ENCODE data around the gene PACRG.
"Not testable (repeated sequence)": the region's sequence is repeated elsewhere in the genome, so short reads cannot be mapped to it uniquely, and the experiment has no call there.

Gene PACRG

DNA sequence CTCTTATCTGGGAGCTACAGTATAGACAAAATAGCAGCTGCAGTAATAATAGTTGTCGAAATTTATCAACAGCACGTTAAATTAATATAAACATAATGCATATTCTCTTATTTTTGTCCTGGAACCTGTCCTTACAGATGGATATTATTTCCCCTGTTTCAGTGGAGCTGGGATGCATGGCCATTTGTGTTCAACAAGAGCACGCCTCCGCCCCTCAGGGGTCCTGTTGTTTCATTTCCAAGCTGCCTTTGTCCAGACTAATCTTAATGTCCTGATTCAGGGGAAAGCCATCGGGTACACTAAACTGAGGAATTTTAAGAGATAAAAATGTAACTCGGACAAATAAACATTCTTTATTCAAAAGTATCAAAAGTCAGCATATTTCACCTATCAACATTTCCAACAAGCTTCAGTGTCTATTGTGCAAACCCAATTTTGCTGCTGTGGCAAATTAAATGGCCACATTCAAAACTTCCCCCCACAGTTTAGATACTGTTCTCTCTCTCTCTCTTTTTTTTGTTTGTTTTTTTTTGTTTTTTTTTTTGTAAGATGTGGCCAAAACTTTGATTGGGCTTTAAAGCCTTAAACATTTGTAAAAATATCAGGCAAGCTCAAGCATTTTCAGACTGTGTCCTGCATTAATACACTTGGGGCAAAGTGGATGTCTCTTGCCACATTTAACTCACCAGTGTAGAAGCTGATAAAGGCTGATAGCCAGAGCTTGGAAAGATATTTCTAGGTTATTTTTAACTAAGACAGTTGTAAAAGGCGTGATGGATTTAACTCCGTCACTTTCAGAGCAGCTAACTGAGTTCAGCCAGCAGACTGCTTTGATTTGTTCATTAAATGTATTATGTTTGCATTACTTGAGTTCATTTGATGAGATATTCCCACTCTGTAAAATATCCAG lies 574.2 kb downstream of the PACRG start:
- no peak for DNase-seq

- DNase-seq, result no peak
Measured at GRCh38 chr6:163302747-163303146, 575.0 kb downstream of the PACRG start.

- no peak for DNase-seq
Measured at GRCh38 chr6:163306000-163306399, 578.2 kb downstream of the PACRG start.

DNA sequence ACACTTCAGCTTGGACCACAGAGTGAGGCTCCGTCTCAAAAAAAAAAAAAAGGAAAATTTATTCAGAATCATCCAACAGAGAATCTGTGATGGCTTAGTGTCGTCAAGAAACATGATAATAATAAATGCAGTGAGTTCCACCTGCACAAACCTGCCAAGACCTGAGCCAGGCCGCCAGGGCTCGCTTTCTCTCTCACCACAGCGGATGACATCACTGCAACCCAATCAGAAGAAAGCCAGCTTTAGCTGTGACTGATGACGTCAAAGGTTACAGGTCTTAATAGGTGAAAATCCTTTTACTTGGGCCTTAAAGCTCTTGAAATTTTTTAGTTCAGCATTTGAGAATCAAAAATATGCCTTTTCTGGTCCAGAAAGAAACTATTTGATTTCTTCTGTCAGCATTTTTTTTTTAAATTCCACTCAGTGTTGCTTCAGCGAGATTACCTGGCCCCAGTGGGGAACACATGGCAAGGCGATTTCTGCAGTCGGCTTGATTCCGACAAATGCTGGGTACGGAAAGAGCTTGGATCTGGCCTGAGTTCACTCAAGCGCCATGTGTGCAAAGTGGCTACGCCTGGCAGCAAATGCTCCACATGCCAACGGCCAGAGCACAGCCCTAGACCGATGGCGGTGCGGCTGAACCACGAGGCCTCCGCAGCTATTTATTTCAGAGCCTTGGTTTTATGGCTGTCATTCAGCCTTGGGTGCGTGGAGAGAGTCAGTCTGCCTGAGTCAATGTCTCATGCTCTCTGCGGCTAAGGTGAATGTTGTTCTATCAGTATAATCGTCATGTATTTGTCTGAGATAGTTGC lies 581.1 kb downstream of the PACRG start:
- DNase-seq, result no peak

GRCh38 chr6:163309491-163310026 lies 581.8 kb downstream of the PACRG start:
- no peak for DNase-seq

- DNase-seq, result no peak
Measured at GRCh38 chr6:163310096-163310972, 582.6 kb downstream of the PACRG start.

DNA sequence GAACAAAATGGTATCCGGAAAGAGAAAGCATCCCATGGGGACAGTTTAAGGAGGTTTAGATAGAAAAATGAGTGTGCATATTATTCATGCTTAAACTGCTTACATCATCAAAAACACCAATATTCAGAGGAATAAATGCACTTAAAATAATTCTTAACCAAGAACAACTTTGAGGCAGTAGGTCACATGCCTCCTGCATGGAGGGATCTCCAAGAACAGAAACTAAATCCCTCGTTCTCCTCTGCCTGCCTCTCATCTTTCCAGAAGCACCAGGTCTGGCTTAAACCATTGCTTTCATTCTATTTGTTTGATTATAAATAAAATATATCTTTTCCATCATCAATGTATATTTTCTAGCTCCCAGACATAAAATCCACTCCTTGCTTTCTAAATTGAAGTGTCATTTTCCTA lies 583.2 kb downstream of the PACRG start:
- DNase-seq, result no peak

GRCh38 chr6:163311830-163312229 lies 584.1 kb downstream of the PACRG start:
- DNase-seq, result no peak

DNA sequence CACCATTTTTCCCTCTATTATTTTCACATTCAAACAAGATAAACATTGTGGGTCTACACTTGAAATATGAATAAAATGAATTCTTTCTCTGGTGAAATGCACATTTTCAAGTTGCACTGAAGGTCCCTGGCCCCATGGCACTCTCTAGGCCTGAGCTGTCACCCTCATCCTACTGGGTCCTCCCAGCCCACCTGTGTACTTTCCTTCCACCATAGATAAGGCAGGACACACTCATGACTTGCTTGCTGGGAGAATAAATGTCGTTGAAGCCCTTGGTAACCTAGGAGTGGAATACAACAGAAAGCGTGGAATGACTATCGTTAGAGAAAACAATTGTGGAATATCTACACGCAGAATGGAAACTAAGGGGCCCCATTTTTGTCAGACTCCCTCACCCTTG lies 585.8 kb downstream of the PACRG start:
- DNase-seq, result no peak

- DNase-seq, result no peak
Measured at GRCh38 chr6:163313981-163314380, 586.2 kb downstream of the PACRG start.

DNA sequence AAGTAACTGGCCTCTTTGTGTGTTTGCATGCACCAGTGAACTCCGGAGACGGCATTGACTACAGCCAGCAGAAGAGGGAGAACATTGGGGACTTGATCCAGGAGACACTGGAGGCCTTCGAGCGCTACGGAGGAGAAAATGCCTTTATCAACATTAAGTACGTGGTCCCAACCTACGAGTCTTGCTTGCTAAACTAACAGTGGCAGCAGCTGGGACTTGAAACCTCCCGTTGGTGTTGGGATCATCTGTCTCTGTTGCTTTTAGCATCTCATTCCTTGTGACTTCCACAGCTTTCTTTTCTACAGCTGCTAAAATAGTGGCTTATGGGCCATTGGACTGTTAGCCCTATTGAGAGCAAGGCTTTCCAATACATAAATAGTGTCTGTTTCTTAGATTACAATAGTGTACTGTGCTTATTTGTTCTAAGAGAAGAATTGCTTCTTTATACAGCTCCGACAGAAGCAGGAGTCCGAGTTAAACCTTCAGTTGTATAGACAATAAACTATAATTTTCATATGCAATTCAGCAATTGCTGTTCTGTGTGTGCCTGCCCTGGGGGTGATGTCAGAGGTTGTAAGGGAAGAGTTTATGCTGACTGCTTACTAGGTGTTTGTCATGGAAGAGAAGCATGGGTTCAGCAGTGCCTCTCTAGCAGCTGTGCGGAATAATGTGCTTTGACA lies 587.2 kb downstream of the PACRG start:
- no peak for DNase-seq

DNA sequence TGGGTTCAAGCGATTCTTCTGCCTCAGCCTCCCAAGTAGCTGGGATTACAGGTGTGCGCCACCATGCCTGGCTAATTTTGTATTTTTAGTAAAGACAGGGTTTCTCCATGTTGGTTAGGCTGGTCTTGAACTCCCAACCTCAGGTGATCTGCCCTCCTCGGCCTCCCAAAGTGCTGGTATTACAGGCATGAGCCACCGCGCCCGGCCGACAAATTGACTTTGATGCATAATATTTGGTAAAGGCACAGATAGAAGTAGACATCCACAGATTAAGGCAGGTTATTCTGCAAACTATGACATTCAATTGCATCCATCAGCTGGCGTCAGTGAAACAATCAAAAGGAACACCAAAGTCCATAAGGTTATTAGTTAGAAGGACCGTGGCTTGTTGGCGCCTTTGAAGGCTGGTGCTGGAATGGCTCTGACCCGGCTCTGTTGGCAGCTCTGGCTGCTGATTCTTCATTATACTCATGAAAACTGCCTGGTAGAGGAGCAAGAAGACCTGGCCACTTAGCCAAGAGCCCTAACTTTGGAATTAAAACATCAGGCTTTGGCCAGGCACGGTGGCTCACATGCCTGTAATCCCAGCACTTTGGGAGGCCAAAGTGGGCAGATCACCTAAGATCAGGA lies 589.2 kb downstream of the PACRG start:
- not testable (repeated sequence) for DNase-seq

DNA sequence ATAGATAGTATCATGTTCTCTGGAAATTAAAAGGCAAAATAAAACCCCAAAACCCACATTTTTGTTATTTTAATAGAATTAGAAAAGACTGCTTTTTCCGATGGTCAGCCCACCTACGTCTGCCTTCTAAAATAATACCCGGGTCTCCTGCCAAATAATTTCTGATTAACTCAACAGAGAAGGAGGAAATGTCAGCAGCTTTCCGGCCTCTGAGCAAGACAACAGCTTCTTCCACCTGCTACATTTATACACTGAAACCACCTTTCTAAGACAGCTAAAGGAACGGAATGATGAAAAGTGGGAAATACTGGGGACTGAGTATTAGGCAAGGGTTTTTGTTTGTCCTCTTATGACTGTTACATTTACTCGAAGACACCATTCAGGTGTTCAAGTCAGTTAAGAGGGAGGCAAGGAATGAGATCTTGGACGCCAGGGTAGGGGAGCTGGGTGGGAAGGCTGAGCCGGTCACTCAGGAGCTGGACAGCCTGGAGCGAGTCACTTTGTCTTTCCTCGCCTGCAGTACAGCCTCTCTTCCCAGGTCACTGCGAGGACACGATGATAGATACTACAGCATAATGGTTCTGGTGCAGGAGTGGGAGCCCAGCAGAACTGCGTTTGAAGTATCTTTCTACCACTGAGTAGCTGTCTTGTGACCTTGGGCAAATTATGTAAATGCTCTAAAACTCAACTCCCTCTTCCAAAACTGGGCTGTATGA lies 590.5 kb downstream of the PACRG start:
- no peak for DNase-seq

DNA sequence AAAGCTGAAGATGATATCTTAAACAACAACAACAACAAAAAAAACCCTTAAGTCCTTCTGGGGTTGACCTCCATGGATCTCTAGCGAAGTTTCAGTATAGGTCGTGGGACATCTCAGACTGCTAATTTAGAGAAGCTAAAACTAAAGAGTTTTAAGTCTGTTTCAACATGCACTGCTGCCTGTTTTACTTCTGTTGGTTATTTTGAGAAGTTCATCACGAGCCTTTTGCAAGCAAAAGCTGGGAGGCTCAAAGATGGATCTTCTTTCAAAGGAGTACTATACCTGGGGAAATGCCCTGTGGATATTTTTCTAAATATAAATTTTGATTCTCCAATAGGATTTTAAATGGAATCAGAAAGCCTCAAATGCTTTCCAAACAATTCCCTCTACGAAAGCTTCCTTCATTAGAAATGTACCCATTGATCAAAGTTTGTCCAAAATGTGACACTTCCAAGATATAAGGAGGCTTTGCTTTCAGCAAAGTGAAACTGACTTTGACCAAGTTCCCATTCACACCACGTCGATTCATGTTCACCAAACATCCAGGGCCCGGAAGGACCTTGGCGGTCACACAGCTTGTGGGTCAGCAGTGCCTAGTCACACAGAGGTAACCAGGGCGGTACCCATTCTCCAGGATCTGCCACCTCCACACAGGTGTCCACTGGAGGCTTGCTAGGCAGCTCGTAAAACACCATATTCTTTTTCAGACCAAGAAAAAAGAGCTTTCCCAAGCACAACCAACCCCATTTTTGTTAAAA lies 592.0 kb downstream of the PACRG start:
- no peak for DNase-seq

GRCh38 chr6:163320402-163320801 lies 592.6 kb downstream of the PACRG start:
- no peak for DNase-seq

GRCh38 chr6:163320804-163321203 lies 593.0 kb downstream of the PACRG start:
- no peak for DNase-seq

- DNase-seq, result no peak
Measured at GRCh38 chr6:163321717-163322116, 593.9 kb downstream of the PACRG start.

DNA sequence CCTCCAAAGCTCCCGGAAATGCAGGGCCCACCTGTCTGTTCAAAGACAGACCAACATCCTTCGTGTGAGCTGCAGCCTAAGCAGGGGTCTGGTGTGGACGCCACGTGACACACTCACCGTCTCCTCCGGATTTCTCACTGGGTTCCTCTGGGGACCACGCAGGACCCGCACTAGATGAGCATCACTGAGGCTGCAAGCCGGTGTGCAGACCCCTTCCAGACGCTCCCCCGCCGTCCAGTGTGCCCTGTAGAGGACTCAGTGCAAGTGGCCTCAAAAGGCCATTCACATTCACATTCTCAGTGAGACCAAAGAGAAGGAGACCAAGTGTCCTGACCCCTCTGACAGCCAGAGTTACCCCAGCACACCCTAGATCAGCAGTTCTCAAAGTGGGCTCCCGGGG lies 595.5 kb downstream of the PACRG start:
- no peak for DNase-seq

DNA sequence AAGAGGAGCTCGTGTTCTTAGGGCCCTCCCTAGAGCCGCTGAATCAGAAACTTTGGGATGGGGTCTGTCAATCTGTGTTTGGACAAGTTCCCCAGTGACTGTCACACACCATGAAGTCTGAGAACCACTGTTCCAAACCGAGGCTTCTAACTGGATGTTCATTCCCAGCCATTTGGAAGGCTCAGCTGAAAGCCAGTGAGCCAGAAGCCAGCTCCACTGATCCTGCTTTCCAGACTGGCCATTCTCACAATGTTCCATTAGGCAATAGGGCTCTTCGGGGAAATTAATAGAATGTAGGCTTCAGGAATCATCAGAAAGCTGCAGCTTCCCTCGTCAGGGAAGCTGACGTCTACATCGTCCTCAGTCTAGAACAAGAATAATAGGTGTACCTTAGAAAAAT lies 595.9 kb downstream of the PACRG start:
- DNase-seq, result no peak

DNA sequence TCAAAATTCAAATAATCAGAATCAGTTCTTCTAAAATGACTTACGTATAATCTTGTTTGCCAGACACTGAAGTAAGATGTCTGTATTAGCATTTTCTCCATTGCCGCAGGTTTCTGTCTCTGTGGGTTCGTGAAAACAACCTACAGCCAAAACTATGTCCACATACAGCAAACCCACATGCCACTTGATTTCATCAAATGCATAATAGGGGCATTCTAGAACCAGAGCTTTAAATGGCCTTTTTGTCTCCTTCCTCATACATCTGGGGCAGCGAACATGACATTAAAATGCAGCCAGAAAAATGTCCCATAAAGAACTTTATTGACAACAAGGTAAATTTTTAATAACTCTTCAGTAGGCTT lies 596.5 kb downstream of the PACRG start:
- DNase-seq, result no peak

Measured in left hindlimb (tissue), 1 donor.